GM19397 (cell line): ENCODE results near the gene KRT9.
"Not testable (repeated sequence)": the region's sequence is repeated elsewhere in the genome, so short reads cannot be mapped to it uniquely, and the experiment has no call there.

Experiments used
- ATAC-seq: cut with Tn5 transposase; IDR thresholded peaks from one replicate; pipeline ENCODE4 v1.9.1; 2021; ENCODE audit warnings: mild to moderate bottlenecking, moderate library complexity; ENCODE audit not compliant: unreplicated experiment

The KRT9 gene

DNA sequence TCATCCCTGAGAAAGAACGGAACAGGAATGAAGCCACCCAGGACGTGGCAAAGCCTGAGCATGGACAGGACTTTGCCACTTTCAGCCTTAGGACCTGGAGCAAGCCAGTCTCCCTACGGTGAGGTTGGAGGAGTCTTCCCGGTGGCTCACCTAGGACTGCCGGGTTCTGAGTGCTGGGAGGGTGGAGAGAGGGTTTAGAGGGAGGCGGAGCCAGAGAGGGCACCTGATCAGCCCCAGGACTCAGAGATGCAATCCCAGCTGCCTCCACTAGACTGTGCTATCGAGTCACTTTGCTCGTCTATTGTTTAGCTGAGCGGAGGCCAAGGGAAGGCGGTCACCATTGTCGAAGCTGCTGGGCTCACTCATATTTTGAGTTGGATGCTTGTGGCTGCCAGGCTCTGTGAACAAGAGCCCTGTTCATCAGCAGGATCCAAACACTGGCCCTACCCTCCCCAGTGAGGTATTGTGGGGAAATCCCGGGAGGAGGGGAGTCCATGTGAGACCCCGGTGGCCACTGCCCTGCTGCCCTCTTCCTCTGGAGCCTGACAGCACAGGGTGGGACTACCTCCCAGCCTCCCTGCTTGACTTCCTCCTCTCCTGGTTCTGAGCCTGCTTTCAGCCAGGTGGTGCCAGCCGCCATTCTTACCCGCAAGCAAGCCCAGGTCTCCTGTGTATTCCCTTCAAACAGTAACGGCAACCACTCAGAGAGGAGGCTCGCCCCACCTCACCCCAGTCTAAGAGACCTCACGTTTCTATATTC lies 7.8 kb upstream of the KRT9 start:
- ATAC-seq: no peak

DNA sequence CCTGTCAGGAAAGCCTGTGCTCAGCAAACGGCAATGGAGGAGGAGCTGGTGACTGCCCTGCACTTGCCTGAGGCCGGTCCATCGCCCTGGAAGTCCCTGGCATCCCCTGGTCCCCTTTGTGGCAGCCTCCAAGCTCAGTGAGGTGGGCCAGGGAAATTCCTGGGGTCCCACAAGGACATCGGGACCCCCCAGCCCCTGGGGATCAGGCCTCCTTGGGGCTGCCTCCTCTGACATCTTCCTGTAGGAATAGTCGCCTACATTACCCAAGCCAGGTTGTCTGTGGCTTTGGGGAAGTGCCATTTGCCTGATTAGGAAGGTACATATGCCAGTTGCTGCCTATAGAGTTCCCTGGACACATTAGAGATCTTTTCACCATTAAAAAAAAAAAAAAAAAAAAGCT lies 7.1 kb upstream of the KRT9 start:
- ATAC-seq: no peak

DNA sequence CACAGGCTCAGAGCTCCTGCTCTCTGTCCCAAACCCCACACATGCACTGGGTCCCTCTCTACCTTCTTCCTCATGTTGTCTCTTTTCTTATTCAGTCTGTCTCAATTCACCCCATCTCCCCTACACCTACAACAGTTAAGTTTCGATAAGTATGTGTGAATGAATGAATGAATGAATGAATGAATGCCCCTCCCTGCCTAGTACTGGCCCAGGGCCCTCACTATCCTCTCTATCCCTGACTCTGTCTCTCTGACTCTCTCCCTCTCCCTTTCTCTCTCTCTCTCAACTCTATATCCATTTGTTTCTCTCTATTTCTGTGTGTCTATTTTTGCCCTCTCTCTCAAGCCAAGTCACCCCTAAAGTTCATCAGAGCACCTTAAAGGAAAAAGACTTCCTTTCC lies 6.7 kb upstream of the KRT9 start:
- no peak for ATAC-seq

DNA sequence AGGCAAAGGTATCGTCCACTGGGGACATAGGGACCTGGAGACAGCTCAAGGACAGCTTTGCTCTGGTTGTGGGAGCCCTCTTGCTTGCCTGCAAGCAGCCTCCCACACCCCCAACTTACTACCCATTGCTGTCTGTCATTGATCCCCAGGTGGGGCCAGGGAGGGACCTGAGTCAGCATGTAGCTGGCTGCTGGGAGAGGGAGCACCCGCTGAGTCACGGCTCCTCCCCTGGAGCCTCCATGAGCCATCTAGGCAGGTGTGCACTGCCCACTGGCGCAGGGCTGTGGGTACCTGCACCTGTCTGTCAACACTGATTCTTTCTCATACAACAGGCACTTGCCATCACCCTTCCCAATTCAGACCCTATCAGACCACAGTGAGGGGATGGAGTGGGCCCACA lies 4.9 kb upstream of the KRT9 start:
- not testable (repeated sequence) for ATAC-seq

DNA sequence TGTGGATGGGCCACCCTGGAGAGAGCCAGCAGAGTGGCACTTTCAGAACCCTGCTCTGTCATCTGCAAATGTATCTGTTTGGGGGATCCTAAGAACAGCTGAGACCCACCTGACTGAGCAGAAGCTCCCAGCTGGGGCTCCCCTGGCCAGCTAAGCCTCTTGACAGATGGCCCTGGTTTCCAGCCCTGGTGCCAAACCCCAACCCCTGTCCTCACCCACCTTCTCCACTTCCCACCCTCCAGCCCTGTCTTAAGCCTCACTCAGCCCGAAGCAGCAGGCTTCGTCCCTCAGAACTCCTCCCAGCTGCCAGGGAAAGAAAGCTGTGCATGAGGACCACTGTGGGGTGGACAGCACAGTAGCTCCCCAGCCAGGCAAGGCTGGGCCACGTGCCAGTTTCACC lies 3.5 kb upstream of the KRT9 start:
- no peak for ATAC-seq

DNA sequence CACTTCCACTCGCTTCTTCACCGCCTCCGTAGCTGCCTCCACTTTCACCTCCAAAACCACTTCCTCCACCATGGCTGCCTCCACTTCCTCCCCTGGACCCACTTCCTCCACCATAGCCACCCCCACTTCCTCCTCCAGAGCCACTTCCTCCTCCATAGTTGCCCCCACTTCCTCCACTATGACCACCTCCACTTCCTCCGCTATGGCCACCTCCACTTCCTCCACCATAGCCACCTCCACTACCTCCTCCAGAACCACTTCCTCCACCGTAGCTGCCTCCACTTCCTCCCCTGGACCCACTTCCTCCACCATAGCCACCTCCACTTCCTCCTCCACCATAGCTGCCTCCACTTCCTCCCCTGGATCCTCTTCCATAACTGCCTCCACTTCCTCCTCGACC lies 4.5 kb downstream of the KRT9 start:
- ATAC-seq: no peak

DNA sequence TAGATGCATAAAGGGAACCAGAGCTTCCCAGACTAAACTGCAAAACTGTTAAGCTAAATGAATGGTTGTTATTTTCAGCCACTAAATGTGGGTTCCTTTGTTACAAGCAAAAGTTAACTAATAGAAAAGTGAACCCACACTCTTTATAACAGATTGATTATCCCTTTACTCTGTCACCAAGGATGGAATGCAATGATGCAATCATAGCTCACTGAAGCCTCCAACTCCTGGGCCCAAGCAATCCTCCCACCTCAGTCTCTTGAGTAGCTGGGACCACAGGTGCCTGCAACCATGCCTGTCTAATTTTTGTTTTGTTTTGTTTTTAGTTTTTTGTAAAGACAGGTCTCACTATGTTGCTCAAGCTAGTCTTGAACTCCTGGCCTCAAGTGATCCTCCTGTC lies 6.5 kb downstream of the KRT9 start:
- no peak for ATAC-seq

DNA sequence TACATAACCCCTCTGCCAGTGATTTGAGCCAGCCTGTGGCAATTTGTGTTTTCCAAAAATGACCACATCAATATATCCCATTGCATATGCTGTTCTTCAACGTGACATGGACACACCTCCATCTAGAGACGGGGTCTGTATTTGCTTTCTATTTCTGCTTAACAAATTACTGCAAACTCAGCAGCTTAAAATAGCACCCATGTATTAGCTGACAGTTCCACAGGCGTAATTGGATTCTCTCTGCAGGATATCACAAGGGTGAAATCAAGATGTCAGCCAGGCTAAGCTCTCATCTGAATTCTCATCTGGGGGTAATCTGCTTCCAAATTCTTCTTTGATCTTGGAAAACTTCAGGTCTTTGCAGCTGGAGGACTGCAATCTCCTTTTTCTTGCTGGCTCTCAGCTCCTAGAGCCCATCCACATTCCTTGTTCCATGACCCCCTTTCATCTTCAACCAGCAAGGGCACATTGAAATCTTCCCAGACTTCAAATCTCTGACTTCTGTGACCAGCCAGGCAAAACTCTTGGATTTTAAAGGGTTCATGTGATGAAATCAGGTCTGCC lies 8.2 kb downstream of the KRT9 start:
- no peak for ATAC-seq

DNA sequence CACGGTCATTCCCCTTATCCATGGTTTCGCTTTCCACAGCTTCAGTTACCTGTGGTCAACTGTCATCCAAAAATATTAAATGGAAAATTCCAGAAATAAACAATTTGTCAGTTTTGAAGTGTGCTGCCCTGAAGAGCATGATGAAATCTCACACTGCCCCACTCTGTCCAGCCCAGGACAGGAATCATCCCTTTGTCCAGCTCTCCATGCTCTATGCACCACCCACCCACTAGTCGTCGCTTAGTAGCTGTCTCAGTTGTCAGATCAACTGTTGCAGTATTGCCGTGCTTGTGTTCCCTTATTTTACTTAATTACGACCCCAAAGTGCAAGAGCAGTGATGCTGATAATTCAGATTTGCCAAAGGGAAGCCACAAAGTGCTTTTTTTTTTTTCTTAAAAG lies 10.3 kb downstream of the KRT9 start:
- no peak for ATAC-seq

DNA sequence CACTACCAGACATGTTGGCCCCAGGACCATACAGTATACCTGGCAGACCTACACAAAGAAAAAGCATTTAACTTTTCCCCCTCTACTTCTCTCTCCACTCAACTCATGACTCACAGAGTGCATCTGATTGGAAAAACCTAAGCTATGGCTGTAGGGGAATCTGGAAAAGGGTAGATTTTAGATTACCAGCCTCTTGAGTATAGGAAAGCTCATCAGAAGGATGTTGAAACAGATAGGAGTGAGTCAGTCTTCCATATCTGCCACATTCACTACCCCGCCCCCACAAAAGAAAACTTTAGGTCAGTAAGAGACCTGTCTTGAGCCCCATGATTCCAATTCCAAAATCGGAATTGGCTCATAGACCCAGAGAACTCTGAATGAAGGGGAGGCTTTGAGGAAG lies 12.3 kb downstream of the KRT9 start:
- no peak for ATAC-seq

DNA sequence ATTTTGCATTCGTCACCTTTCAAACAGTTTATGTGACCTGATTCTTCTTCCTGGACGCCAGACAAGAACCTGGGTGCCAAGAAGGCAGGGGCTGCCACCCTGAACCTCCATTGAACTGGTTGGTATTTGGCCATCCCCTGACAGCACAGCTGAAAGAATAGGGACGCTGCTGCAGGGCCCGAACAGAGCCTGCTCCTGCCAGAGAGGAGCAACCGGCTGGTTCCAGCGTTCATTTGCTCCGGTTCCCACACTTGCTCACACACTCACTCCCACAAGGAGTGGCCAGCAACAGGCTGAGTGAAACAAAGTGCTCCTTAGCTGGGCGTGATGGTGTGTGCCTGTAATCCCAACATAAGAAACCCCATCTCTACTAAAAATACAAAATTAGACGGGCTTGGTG lies 14.9 kb downstream of the KRT9 start:
- ATAC-seq: no peak

DNA sequence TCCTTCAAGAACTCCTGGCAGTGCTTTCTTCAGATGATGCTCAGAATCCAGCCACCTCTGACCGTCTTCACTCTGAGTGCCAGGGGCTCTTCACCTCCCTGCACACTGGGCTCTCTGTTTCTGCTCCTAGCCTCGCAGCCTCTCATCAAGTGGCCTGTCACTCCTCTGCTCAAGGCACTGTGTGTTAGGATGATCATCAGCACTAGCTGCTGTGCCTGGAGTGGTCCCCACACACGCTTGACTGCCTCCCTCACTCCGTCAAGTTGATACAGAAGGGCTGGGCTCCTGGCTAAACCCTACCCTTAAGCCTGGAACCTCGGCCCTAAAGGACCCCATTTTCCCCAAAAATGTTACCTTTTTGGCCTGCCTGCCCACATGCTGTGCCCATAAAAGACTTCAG lies 15.6 kb downstream of the KRT9 start:
- no peak for ATAC-seq

DNA sequence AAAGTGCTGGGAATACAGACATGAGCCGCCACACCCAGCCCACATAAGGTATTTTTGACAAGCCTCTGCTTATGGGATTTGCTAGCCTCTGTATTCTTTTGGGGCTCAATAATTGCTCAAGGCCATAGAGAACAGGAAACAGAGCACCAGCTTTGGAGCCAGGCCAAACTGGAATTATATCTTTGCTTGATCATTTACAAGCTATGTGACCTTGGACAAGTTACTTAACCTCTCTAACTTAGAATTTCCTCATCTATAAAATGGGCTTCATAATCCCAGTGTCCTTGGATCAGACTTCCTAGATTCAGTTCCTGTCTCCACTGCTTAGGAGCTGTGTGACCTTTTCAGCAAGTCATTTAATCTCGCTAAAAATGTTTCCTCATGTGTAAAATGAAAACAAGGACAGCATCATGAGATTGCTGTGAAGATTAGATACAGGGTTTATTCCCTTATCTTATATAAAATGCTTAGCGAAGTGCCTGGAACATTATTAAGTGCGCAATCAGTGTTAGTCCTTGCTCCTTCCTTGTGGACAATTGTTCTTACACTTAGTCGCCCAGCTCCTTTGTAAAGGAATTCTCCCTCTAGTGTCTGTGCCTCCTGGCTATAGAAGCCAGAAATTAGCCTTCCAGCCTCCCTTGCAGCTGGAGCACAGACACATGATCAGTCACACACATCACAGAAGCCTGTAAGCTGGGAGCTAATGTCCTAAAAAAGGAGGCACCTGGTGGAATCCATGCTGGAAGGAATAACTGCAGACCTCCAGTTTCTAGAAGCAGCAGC lies 16.6 kb downstream of the KRT9 start:
- no peak for ATAC-seq

DNA sequence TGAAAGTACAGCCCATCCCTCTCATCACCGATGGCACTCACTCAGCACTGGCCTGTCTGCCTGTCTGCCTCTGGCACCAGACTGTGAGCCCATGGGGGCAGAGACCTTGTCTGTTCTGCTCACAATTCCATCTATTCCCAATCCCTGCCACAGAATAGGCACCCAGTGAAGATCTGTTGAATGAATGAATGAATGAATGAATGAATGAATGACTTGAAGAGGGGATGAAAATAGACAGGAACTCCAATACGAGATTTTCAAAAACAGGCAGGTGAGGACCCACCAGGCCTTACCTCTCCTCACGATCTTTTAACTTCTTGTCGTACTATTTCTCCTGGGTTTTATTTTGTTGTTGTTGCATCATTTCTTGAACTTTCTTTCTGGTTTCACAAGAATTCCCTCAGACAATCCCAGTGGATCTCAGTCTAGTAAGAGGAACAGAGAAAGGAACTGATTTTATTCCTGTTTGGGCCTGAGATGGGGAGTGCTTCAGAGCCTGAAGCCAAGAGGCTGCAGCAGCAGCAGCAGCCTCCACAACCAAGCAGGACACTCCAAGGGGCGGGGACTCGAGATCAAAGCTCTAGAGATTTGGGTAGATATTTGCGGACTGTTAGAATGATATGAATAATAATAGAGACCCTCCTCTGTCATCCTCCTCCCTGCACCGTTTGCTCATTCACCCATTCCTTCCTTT lies 17.7 kb downstream of the KRT9 start:
- no peak for ATAC-seq

DNA sequence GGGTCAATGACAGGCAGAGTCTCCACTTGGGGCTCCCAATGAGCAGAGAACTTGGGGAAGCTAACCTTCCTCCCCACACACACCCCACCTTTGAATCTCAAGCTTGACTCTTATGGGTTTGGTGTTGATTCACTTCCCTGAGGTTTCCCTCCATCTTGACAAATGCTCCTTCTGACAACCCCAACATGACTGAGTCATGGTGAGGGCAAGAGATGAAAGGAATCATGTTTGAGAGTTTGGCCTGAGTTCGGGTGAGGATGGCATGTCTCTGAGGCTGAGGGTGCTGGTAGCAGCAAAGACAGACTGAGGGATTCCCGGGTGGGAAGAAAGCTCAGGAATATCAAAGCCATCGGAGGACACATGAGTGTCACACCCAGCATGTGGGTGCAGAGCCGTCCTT lies 18.7 kb downstream of the KRT9 start:
- ATAC-seq: no peak

DNA sequence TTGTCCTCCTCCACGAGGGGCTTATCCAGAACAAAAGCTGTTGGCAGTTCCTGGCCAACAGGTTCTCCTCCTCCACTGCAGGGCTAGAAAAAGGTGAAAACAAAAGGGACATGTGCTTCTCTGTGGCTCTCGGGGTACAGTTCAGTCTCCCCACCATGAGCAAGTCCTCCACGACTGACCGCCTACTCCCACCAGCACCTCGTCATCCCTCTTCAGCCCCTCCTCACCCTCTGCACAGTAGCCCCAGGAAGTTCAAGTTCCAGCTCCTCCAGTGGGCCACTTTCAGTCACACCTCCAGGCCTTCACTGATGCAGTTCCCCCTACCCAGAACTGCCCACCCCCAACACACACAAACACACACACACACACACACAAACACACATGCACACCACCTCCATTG lies 19.4 kb downstream of the KRT9 start:
- ATAC-seq: no peak

DNA sequence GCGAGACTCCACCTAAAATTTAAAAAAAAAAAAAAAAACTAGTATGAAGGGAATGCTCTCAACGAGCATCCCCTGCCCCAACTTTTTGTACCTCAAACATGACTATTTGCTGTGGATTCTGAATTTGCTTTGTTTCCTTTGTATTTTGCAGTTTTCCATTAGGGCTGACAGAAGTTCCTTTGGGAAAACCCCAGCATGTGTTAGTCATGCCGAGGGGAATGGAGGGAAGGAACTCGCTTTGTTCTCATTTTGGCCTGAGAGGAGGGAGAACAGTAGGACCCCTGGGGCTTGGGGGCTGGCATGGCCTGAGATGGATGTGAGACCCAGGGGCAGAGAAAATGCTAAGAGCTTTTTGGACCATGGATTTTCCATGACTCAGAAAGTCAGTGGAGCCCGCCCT lies 20.5 kb downstream of the KRT9 start:
- no peak for ATAC-seq

DNA sequence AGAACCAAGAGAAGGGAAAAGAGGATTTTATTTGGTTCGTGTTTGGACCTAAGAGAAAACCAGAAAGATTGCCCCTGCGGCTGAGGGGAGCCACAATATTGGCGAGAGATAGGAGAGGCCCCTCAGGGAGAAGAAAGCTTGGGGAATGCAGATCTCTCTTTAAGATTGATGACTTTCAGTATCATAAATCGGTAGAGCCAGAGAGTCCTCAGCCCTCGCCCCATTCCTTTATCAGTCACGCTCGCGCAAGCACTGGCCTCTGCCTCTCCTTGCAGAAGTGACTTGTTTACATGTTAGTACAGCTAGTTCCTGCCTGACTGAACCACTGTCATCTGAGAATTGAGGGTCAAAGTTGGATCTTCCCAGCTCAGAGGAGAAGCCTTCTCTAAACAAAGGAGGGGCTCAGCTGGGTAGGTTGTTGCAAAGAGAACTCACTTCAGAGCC lies 22.2 kb downstream of the KRT9 start:
- ATAC-seq: no peak

DNA sequence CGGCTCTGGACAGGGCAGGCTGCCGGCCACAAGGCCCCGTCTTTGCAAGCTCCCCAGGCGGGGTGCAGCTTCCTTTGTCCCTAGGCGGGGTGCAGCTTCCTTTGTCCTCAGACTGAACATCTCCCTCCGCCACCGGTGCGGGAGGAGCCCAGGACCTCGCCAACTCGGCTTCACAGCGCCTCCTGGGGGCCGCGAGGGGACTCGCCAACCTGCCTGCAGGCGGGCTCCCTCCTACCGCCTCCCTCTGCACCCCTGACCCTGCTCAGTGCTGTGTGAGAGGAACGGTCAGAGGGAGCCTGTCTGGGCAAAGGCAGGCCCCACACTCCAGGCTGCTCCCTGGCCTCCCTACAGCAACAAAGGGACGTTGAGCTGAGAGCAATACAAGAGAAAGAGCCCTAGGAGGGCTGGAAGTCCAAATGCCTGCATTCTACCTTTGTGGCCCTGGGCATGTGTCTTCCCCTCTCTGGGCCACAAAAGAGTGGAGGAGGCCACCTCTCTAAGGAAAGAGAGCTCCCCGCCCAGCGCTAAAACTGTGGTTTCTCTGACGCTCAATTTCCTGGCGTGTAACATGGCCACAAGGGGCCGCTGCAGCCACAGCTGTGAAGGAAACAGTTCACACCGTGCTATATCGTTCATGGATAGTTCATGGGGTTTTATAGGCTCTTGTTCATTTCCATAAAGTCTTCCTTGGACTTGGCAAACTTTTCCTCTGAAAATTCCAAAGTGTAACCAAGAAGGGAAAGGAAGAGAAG lies 22.8 kb downstream of the KRT9 start:
- ATAC-seq: peak; percentile 69

DNA sequence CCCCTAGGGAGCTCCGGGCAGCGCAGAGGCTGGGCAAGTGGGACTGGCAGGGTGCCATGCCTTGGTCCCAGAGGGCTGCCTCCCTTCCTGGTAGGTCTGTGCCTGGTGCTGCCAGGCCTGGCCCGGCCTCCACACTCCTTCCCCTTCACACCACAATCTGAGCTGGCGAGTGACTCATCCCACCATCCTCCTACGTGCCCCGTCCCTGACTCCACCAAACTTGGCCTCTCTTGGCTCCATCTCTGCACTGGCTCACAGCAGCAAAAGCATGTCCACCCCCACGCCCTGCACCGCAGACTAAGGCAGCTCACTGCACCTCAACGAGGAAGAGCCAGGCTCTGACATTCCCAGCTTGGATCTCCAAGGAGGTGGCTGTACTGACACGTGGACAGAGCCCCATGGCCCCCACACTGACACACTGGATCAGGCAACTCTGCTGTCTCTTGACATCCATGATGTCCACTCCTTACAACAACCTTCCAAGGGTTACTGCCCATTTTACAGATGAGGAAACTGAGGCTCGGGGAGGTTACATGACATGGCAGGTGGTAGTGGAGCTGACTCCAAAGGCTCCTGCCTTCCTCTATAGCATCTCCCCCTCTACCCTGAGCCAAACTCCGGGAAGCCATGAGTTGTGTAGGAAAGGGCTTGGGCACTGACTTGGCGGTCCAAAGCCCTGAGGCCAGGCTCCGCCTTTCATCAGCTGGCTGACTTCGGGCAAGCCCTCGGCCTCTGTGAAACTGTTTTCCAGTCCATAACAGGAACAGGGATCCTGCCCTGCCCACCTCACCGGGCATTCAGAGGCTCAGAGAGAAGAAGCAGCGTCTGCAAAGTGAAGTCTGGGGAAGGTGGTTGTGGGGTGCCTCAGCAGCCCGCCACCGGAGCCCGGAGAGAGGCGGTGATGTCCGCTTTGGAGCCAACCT lies 23.7 kb downstream of the KRT9 start:
- no peak for ATAC-seq
